ENCODE measurements around the gene ENAH.

DNA sequence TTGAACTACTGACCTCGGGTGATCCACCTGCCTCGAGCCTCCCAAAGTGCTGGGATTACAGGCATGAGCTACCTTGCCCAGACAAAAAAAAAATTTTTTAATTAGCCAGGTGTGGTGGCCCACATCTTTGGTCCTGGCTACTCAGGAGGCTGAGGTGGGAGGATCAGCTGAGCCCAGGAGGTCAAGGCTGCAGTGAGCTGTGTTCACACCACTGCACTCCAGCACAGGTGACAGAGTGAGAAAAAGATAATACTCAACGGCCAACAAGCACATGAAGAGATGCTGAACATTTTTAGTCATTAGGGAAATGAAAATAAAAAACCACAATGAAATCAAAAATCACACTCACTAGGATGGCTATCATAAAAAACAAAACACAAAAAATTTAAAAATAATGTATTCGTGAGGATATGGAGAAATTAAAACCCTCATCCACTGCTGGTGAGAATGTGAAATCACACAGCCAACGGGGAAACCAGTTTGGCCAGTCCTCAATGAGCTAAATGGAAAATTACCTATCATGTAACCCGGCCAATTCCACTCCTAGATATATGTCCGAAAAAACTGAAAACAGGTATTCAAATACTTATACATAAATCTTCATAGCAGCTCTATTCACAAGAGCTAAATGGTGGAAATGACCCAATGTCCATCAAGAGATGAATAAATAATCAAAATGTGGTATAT lies 41.2 kb downstream of the ENAH start:
- TF ChIP-seq, protein P1, sequence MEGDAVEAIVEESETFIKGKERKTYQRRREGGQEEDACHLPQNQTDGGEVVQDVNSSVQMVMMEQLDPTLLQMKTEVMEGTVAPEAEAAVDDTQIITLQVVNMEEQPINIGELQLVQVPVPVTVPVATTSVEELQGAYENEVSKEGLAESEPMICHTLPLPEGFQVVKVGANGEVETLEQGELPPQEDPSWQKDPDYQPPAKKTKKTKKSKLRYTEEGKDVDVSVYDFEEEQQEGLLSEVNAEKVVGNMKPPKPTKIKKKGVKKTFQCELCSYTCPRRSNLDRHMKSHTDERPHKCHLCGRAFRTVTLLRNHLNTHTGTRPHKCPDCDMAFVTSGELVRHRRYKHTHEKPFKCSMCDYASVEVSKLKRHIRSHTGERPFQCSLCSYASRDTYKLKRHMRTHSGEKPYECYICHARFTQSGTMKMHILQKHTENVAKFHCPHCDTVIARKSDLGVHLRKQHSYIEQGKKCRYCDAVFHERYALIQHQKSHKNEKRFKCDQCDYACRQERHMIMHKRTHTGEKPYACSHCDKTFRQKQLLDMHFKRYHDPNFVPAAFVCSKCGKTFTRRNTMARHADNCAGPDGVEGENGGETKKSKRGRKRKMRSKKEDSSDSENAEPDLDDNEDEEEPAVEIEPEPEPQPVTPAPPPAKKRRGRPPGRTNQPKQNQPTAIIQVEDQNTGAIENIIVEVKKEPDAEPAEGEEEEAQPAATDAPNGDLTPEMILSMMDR (IDR thresholded peaks at IDR 0.05; ENCODE audit: insufficient read depth, low read length, poor library complexity, severe bottlenecking) = no peak
- TF ChIP-seq EZH2phosphoT487 (conservative IDR thresholded peaks at IDR 0.05; ENCODE audit: low read length) = no peak
